ENCODE data around the gene PRIM1. TPM values are rescaled to one million over a fixed set of nuclear protein-coding genes. Genes with fewer than 3 reads are reported as not detected.
"Not testable (repeated sequence)": the region's sequence is repeated elsewhere in the genome, so short reads cannot be mapped to it uniquely, and the experiment has no call there.

PRIM1 gene
- total and polyA plus RNA-seq, 12 donors, result 0.78 to 9.1 (median 4.3) TPM

- WGBS, 4 donors, result 67 to 80% (median 74%) methylated on average over 3 of the region's 3 CpGs
- intact Hi-C loops (cut with DNase I), result no loop called here
Observed at GRCh38 chr12:56713345-56713744, 38.8 kb downstream of the PRIM1 start.

GRCh38 chr12:56709759-56710376, 42.3 kb downstream of the PRIM1 start:
- Histone ChIP-seq H3K4me1 (replicated peaks in 1 of 2) (peaks cover 0 to 6% of the 10 kb centered on the region in 2 donors), H3K4me3 (no peak overlapping the region), H3K27ac (no peak overlapping the region), H3K36me3 (replicated peaks in 1 of 2) (peaks cover 0 to 34% of the 10 kb centered on the region in 2 donors), H3K9me3 (replicated peaks in 1 of 3) (no peaks in the 10 kb centered on the region), H3K27me3 (no peaks in the 10 kb centered on the region)
- DNase-seq, result no peak
- TF ChIP-seq POLR2A (IDR thresholded peaks at IDR 0.05) (no peak), CTCF (IDR thresholded peaks at IDR 0.05) (no peak)
- 53 to 71% (median 71%) methylated on average over 5 of the region's 5 CpGs for WGBS, 4 donors
- intact Hi-C loops (cut with DNase I), result no loop called here

More at GRCh38 chr12:56713345-56713744, 38.8 kb downstream of the PRIM1 start:
- Histone ChIP-seq H3K4me1 (replicated peaks in 1 of 2) (peaks cover 0 to 21% of the 10 kb centered on the region in 2 donors), H3K27me3 (no peaks in the 10 kb centered on the region), H3K9me3 (replicated peaks in 1 of 3) (no peaks in the 10 kb centered on the region), H3K36me3 (replicated peaks in 1 of 2) (peaks cover 0 to 42% of the 10 kb centered on the region in 2 donors), H3K4me3 (no peak overlapping the region), H3K27ac (peak overlapping the region in 1 of 5 donors; percentile 38)
- TF ChIP-seq POLR2A (IDR thresholded peaks at IDR 0.05) (no peak), CTCF (IDR thresholded peaks at IDR 0.05) (no peak)
- DNase-seq, result no peak

DNA sequence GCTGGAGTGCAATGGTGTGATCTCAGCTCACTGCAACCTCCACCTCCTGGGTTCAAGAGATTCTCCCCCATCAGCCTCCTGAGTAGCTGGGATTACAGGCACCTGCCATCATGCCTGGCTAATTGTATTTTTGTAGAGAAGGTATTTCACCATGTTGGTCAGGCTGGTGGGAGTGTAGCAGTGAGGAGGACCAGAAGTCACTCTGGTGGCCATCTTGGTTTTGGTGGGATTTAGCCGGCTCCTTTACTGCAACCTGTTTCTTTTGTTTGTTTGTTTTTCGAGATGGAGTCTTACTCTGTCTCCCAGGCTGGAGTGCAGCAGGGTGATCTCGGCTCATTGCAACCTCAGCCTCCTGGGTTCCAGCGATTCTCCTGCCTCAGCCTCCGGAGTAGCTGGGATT, 47.6 kb downstream of the PRIM1 start:
- H3K4me1 ChIP-seq (replicated peaks in 1 of 2); DNase-seq; H3K27ac ChIP-seq; intact Hi-C loops (cut with DNase I); H3K27me3 ChIP-seq; H3K36me3 ChIP-seq (replicated peaks in 1 of 2); H3K9me3 ChIP-seq (replicated peaks in 1 of 3); H3K4me3 ChIP-seq: not testable (repeated sequence)
- WGBS, 4 donors, result 79 to 87% (median 82%) methylated on average over 5 of the region's 5 CpGs

DNA sequence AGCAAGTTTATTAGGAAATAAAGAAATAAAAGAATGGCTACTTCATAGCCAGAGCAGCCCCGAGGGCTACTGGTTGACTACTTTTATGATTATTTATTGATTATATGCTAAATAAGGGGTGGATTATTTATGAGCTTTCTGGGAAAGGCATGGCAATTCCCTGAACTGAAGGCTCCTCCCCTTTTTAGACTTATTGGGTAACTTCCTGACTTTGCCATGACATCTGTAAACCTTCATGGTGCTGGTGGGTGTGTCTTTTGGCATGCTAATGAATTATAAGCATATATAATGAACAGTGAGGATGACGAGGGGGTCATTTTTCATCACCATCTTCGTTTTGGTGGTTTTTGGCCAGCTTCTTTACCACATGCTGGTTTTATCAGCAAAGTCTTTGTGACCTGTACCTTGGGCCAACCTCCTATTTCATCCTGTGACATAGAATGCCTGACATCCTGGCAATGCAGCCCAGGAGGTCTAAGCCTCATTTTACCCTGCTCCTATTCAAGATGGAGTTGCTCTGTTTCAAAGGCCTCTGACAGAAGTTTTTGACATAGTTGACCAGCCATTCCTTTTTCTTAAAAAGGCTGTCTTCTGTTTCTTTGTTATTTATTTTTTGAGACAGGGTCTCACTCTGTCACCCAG, 53.0 kb downstream of the PRIM1 start:
- intact Hi-C loops (cut with DNase I), result no loop called here
- Histone ChIP-seq H3K4me1 (replicated peaks in 1 of 2) (no peaks in the 10 kb centered on the region), H3K36me3 (replicated peaks in 1 of 2) (no peaks in the 10 kb centered on the region), H3K27me3 (no peaks in the 10 kb centered on the region), H3K9me3 (replicated peaks in 1 of 3) (no peaks in the 10 kb centered on the region), H3K4me3 (no peak overlapping the region), H3K27ac (no peak overlapping the region)
- TF ChIP-seq CTCF (IDR thresholded peaks at IDR 0.05) (no peak), POLR2A (IDR thresholded peaks at IDR 0.05) (no peak)
- DNase-seq, result no peak
- WGBS, 4 donors, result 58 to 76% (median 68%) methylated on average over 3 of the region's 3 CpGs
